Stimulated activated memory B cell treated with anti-CD40 and anti-IgM and Interleukin-4, amounts not matched to agents 10 μg/mL and 1 μg/mL and 100 μg/mL, for 72 hours (primary cell): Measurements from ENCODE around the gene GALNT4.
A peak's percentile ranks its signal among the peaks of the same experiment; 100 is the strongest.

Experiments
- ATAC-seq: fragments of 150-1000 bp; cut with Tn5 transposase; 2 replicates; pipeline ENCODE4 v1.10.0; 2021
- H3K27ac Mint-ChIP-seq: one replicate; pipeline ENCODE4 v1.8.0; 2022; ENCODE audit warnings: mild to moderate bottlenecking, mixed read lengths
- H3K27me3 Mint-ChIP-seq: one replicate; pipeline ENCODE4 v1.8.0; 2022; ENCODE audit warnings: mixed read lengths
- H3K36me3 Mint-ChIP-seq: one replicate; pipeline ENCODE4 v1.8.0; 2022; ENCODE audit warnings: mixed read lengths
- H3K4me1 Mint-ChIP-seq: one replicate; pipeline ENCODE4 v1.8.0; 2022; ENCODE audit warnings: mixed read lengths
- H3K4me3 Mint-ChIP-seq: one replicate; pipeline ENCODE4 v1.8.0; 2022; ENCODE audit warnings: mild to moderate bottlenecking, moderate library complexity, mixed read lengths
- H3K9me3 Mint-ChIP-seq: one replicate; pipeline ENCODE4 v1.8.0; 2022; ENCODE audit warnings: mixed read lengths

GALNT4 gene

GRCh38 chr12:89486264-89486663, 38.3 kb downstream of the GALNT4 start:
- no peaks in the 10 kb centered on the region for H3K4me1 Mint-ChIP-seq
- peaks cover 62% of the 10 kb centered on the region for H3K36me3 Mint-ChIP-seq
- H3K27me3 Mint-ChIP-seq: no peaks in the 10 kb centered on the region
- no peak overlapping the region for H3K27ac Mint-ChIP-seq
- H3K4me3 Mint-ChIP-seq: no peak overlapping the region
- no peaks in the 10 kb centered on the region for H3K9me3 Mint-ChIP-seq
- no peak for ATAC-seq

DNA sequence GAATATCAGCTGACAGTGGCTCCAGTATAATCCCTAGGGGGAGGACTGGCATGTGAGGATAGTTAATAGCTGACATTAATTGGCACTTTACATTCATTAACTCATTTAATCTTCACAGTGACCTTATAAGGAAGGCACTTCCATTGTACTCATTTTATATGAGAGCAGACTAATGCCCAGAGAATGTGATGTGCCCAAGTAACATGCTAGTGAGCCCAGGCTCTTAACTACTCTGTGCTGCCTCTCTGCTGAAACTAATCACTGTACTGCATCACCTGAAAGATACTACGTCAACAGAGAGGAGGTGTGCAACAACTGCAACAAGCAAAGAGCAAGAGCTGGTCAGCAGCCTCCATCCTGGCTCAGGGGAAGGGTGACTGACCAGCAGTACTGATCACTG, 40.1 kb downstream of the GALNT4 start:
- H3K27ac Mint-ChIP-seq: no peak overlapping the region

DNA sequence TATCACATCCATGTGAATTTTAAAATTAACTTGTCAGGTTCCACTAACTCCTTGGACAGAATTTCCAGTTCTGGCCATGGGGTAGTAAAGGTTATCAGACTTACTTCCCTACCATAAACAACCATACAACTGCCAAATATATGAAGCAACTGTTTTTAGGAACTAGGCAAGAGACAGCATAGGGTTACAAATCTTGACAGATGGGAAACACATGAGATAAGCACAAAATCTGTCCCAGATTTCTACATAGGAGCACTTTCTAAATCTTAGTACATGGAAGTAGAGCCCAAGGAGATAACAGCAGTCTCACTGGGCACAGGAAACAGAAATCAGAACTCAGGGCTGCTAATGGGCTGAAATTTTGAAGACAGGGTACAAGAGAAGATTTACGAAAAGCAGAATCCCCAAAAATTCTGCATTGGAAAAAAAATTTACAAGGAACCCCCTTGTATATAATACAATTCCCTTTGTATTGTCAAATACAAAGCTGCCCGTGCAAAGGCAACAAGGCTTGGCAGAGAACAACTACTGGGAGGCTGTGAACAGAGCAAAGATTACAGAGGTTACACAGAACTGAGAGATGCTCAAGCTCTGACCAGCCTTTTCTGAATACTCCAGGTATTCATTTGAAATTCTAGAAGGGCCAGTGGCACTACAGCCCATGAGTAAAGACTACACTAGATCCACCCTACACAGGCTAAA, 43.2 kb downstream of the GALNT4 start:
- Mint-ChIP-seq H3K4me1 (no peaks in the 10 kb centered on the region), H3K9me3 (no peaks in the 10 kb centered on the region), H3K27me3 (no peaks in the 10 kb centered on the region), H3K4me3 (no peak overlapping the region), H3K36me3 (peaks cover 41% of the 10 kb centered on the region), H3K27ac (no peak overlapping the region)
- no peak for ATAC-seq

More for the DNA sequence above, 40.1 kb downstream of the GALNT4 start:
- Mint-ChIP-seq H3K36me3 (peaks cover 59% of the 10 kb centered on the region), H3K27me3 (no peaks in the 10 kb centered on the region), H3K9me3 (no peaks in the 10 kb centered on the region), H3K4me3 (no peak overlapping the region), H3K4me1 (no peaks in the 10 kb centered on the region)
- ATAC-seq: no peak

- no peak for ATAC-seq
- peaks cover 32% of the 10 kb centered on the region for H3K36me3 Mint-ChIP-seq
These were observed 44.6 kb downstream of the GALNT4 start for GRCh38 chr12:89479982-89480381.

DNA sequence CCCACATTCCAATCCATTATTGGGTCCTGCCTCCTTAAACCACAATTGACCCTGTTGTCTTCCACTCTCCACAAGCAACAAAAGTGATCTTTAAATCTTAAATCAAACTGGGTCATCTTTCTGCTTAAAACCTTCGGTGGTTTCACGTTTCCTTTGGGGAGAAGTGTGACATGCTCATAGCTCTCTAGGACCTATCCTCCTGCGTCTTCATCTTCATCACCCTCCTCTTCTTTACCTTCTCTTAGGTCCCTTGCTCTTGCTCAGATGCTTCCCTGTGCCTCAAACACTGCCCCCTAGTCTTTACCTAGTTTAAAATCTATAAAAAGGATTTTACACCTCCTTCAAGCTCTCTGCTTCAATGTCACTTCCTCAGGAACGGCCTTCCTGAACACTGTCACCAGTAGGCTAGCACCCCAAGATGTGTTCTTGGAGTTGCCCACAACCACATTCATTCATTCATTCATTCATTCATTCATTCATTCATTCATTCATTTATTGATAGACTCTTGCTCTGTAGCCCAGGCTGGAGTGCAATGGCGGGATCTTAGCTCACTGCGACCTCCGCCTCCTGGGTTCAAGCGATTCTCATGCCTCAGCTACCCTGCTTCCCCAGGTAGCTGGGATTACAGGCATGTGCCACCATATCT, 46.8 kb downstream of the GALNT4 start:
- Mint-ChIP-seq H3K4me1 (no peaks in the 10 kb centered on the region), H3K9me3 (no peaks in the 10 kb centered on the region), H3K36me3 (peaks cover 14% of the 10 kb centered on the region), H3K27ac (no peak overlapping the region), H3K27me3 (no peaks in the 10 kb centered on the region), H3K4me3 (no peak overlapping the region)
- ATAC-seq: no peak

More at GRCh38 chr12:89479982-89480381, 44.6 kb downstream of the GALNT4 start:
- Mint-ChIP-seq H3K4me1 (no peaks in the 10 kb centered on the region), H3K4me3 (no peak overlapping the region), H3K27ac (no peak overlapping the region), H3K27me3 (no peaks in the 10 kb centered on the region), H3K9me3 (no peaks in the 10 kb centered on the region)

- no peaks in the 10 kb centered on the region for H3K9me3 Mint-ChIP-seq
- H3K27me3 Mint-ChIP-seq: no peaks in the 10 kb centered on the region
- no peak for ATAC-seq
- no peak overlapping the region for H3K4me3 Mint-ChIP-seq
- no peaks in the 10 kb centered on the region for H3K4me1 Mint-ChIP-seq
- H3K36me3 Mint-ChIP-seq: peaks cover 10% of the 10 kb centered on the region
- H3K27ac Mint-ChIP-seq: no peak overlapping the region
These were observed 47.5 kb downstream of the GALNT4 start for GRCh38 chr12:89476904-89477595.

DNA sequence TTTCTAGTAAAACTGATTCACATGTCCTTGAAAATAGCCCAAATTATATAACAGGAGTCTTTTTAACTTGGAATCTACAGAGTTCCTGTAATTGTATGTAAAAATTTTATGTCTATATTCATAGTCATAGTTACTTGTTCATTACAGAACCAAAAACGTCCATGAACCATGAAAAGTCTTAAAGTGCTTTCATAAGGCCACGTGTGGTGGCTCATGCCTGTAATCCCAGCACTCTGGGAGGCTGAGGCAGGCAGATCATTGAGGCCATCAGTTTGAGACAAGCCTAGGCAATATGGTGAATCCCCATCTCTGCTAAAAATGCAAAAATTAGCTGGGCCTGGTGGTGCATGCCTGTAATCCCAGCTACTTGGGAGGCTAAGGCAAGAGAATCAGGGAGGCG, 48.4 kb downstream of the GALNT4 start:
- no peaks in the 10 kb centered on the region for H3K9me3 Mint-ChIP-seq
- no peaks in the 10 kb centered on the region for H3K27me3 Mint-ChIP-seq
- ATAC-seq: no peak
- no peak overlapping the region for H3K4me3 Mint-ChIP-seq
- H3K27ac Mint-ChIP-seq: no peak overlapping the region
- no peaks in the 10 kb centered on the region for H3K4me1 Mint-ChIP-seq
- peaks cover 2% of the 10 kb centered on the region for H3K36me3 Mint-ChIP-seq

DNA sequence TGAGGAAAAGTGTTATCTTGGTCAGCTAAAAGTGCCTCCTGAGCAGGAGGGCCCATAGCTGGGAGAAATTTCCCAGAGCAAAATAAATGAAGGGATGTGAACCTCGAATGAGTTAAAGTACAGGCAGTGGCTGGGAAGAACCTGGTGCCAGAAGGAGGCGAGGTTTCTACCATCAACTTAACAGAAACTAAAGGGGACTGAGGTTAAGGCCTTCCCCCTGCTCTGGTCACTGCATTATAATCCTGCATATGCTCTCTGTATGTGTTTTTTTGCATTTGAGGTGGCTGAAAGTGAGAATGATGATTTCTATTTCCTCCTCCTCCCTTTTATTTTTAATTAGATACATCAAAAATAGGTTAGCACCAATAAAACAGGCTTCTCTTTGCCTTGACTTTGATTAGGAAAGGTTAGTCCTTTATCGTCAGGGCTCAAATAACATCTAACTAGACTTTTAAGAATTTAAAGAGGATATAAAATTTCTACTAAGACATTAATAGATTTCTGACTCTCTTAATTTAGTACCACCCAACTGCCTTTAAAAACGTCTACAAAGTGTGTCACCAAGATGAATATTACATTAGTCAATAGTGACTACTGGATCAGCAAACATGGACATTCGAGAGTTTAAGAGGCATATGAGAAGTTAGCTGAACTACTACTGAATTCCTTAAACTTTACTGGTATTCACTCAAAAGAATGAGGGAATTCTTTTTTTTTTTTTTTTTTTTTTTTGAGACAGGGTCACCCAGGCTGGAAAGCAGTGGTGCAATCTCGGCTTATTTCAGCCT, 49.2 kb downstream of the GALNT4 start:
- H3K4me1 Mint-ChIP-seq: no peaks in the 10 kb centered on the region
- no peaks in the 10 kb centered on the region for H3K36me3 Mint-ChIP-seq
- no peak for ATAC-seq
- H3K27me3 Mint-ChIP-seq: no peaks in the 10 kb centered on the region
- H3K9me3 Mint-ChIP-seq: no peaks in the 10 kb centered on the region
- no peak overlapping the region for H3K27ac Mint-ChIP-seq
- H3K4me3 Mint-ChIP-seq: no peak overlapping the region

- Mint-ChIP-seq H3K4me1 (peaks cover 1% of the 10 kb centered on the region), H3K27ac (peak overlapping the region; percentile 7), H3K9me3 (no peaks in the 10 kb centered on the region), H3K4me3 (no peak overlapping the region), H3K36me3 (no peaks in the 10 kb centered on the region), H3K27me3 (no peaks in the 10 kb centered on the region)
- ATAC-seq: no peak
These were observed 50.0 kb downstream of the GALNT4 start for GRCh38 chr12:89474615-89475014.
